Epithelial cell of umbilical artery (primary cell): ENCODE measurements around the gene HCRTR1. TPM values are rescaled to one million over a fixed set of nuclear protein-coding genes. Genes with fewer than 3 reads are reported as not detected.

Experiments used
- total RNA-seq: library from RNA; depleted of rRNA; stranded (reverse); fragments of >200 nt; gene quantifications from 2 replicates; pipeline ENCODE4 v1.2.3, GENCODE V29; 2014

HCRTR1 gene
- under 0.01 and 1.1 TPM in 2 replicates for total RNA-seq

GRCh38 chr1:31617218-31617915 lies at the start of gene HCRTR1:
Gene HCRTR1 (plus strand): TSS chr1:31617689. CDS start chr1:31619193, 1,504 bp downstream.

DNA sequence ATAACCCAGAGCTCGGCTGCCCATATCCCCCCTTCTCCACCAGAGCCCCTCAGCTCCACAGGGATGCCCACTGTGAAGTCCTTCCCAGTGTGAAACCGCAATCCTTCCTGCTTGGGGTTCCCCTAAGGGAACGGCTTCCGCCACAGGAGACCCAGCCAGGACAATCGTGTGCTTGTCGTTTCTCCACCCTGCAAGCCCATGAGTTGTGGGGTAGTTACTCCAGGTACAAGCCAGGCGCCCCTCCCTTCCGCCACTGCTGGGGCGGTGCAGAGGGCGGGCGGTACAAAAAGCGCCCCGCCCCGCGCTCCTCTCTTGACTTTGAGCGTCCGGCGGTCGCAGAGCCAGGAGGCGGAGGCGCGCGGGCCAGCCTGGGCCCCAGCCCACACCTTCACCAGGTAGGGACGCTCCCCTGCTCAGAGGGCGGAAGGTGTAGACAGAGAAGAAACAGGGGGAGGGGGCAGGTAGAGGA lies 41.3 kb upstream of the HCRTR1 start, which contains the start of gene TINAGL1:
Gene TINAGL1, plus strand, starts transcription at position 315 of the 469 bp plus-strand sequence. CDS start 634 bp downstream, outside the sequence.

DNA sequence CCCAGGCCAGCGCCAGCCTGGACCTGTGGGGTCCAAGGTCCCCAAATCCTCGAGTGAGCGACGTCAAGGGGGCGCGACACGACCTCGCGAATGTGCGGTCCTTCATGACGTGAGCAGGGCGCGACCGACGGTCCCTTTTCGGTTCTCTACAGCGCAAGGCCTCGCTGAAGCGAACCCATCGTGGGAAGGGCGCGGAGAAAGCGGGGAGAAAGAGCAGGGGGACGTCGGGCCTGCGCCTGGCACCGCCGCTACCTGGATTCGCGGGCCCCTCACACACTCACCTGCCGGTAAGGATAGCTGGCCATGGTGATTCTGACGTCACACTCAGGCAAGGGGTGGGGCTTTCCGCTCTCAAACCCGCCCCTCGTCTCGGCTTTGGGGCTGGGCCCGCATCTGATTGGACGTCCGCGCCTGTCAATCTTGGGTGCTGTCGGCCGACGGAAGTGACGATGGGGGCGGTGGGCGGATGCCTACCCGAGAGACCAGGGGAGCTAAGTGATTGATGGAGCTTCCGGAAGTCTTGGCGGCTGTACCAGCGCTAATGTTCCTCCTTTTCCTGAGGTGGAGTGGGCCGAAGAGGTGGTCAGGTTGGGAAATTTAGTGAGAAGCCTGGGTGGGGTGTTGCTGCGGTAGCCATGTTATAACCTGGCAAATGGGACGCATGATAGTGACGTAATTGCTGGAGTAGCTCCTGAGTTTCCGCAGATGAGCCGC lies 27.2 kb downstream of the HCRTR1 start, which contains the start of gene PEF1:
Gene PEF1, minus strand, starts transcription at position 317 of the 714 bp plus-strand sequence. Its CDS starts 12 bp downstream, at position 305.

Other genes starting within 250 kb of the HCRTR1 start
- 1.3 and 9.0 TPM in 2 replicates for gene FABP3, start 244.6 kb upstream of the HCRTR1 start, total RNA-seq
- gene SERINC2, start 204.5 kb upstream of the HCRTR1 start, total RNA-seq, result 1.2 and 2.9 TPM in 2 replicates
- 443 and 581 TPM in 2 replicates for gene TINAGL1, start 41.2 kb upstream of the HCRTR1 start, total RNA-seq
- gene PEF1, start 27.2 kb downstream of the HCRTR1 start, total RNA-seq, result 78.3 and 88.8 TPM in 2 replicates
- gene COL16A1, start 86.3 kb downstream of the HCRTR1 start, total RNA-seq, result 1.3 and 35.6 TPM in 2 replicates
- 1.1 and 1.9 TPM in 2 replicates for gene ADGRB2, start 146.7 kb downstream of the HCRTR1 start, total RNA-seq
- 19.8 and 23.6 TPM in 2 replicates for gene SPOCD1, start 198.3 kb downstream of the HCRTR1 start, total RNA-seq